ENCODE measurements around the gene DHX34.

- no peak for TF ChIP-seq CTCF (IDR thresholded peaks at IDR 0.05)
- TF ChIP-seq POLR2AphosphoS5 (IDR thresholded peaks at IDR 0.05) = no peak
These were observed 62.0 kb downstream of the DHX34 start for GRCh38 chr19:47411101-47411500.
